ENCODE data around the gene SRGAP2C. TPM values are rescaled to one million over a fixed set of nuclear protein-coding genes. Genes with fewer than 3 reads are reported as not detected.
"Not testable (repeated sequence)": the region's sequence is repeated elsewhere in the genome, so short reads cannot be mapped to it uniquely, and the experiment has no call there.

SRGAP2C gene
- total RNA-seq, 1 donor from 2014 or later, result 59.6 TPM

GRCh38 chr1:121278777-121279547 lies 94.2 kb downstream of the SRGAP2C start:
- intact Hi-C loops (cut with micrococcal nuclease), result not testable (repeated sequence)

- intact Hi-C loops (cut with micrococcal nuclease), result not testable (repeated sequence)
These were observed 94.7 kb downstream of the SRGAP2C start for GRCh38 chr1:121279548-121279898.

- intact Hi-C loops (cut with micrococcal nuclease), result not testable (repeated sequence)
These were observed 96.0 kb downstream of the SRGAP2C start for GRCh38 chr1:121280699-121281317.

- intact Hi-C loops (cut with micrococcal nuclease), result not testable (repeated sequence)
These were observed 96.7 kb downstream of the SRGAP2C start for GRCh38 chr1:121281480-121281879.

GRCh38 chr1:121283587-121284180 lies 98.9 kb downstream of the SRGAP2C start:
- intact Hi-C loops (cut with micrococcal nuclease), result not testable (repeated sequence)

- intact Hi-C loops (cut with micrococcal nuclease), result not testable (repeated sequence)
These were observed 107.8 kb downstream of the SRGAP2C start for GRCh38 chr1:121292590-121292989.

GRCh38 chr1:121293263-121294204 lies 108.8 kb downstream of the SRGAP2C start:
- intact Hi-C loops (cut with micrococcal nuclease), result not testable (repeated sequence)

- intact Hi-C loops (cut with micrococcal nuclease), result not testable (repeated sequence)
These were observed 109.4 kb downstream of the SRGAP2C start for GRCh38 chr1:121294205-121294570.

- intact Hi-C loops (cut with micrococcal nuclease), result not testable (repeated sequence)
These were observed 111.8 kb downstream of the SRGAP2C start for GRCh38 chr1:121296563-121296962.

GRCh38 chr1:121298529-121298928 lies 113.8 kb downstream of the SRGAP2C start:
- intact Hi-C loops (cut with micrococcal nuclease), result not testable (repeated sequence)

- intact Hi-C loops (cut with micrococcal nuclease), result not testable (repeated sequence)
These were observed 114.9 kb downstream of the SRGAP2C start for GRCh38 chr1:121299514-121300149.

- intact Hi-C loops (cut with micrococcal nuclease), result not testable (repeated sequence)
These were observed 117.1 kb downstream of the SRGAP2C start for GRCh38 chr1:121301876-121302275.

- intact Hi-C loops (cut with micrococcal nuclease), result not testable (repeated sequence)
These were observed 123.0 kb downstream of the SRGAP2C start for GRCh38 chr1:121307759-121308158.

GRCh38 chr1:121315509-121315908 lies 130.7 kb downstream of the SRGAP2C start:
- intact Hi-C loops (cut with micrococcal nuclease), result not testable (repeated sequence)

GRCh38 chr1:121316081-121316480 lies 131.3 kb downstream of the SRGAP2C start:
- intact Hi-C loops (cut with micrococcal nuclease), result not testable (repeated sequence)

- intact Hi-C loops (cut with micrococcal nuclease), result not testable (repeated sequence)
These were observed 133.0 kb downstream of the SRGAP2C start for GRCh38 chr1:121317491-121318468.

- intact Hi-C loops (cut with micrococcal nuclease), result not testable (repeated sequence)
These were observed 133.9 kb downstream of the SRGAP2C start for GRCh38 chr1:121318687-121319086.

GRCh38 chr1:121321660-121322059 lies 136.9 kb downstream of the SRGAP2C start:
- intact Hi-C loops (cut with micrococcal nuclease), result not testable (repeated sequence)

GRCh38 chr1:121324726-121325125 lies 140.0 kb downstream of the SRGAP2C start:
- intact Hi-C loops (cut with micrococcal nuclease), result not testable (repeated sequence)

GRCh38 chr1:121332141-121332540 lies 147.4 kb downstream of the SRGAP2C start:
- intact Hi-C loops (cut with micrococcal nuclease), result not testable (repeated sequence)
